Osteocyte (in vitro differentiated cells): ENCODE data around the gene RASGEF1C. TPM values are rescaled to one million over a fixed set of nuclear protein-coding genes. Genes with fewer than 3 reads are reported as not detected.
A peak's percentile ranks its signal among the peaks of the same experiment; 100 is the strongest.

Experiments
- DNase-seq: peaks from one replicate; pipeline ENCODE4 v3.0.0; 2021; ENCODE audit warnings: mixed read lengths; ENCODE audit not compliant: unreplicated experiment; ENCODE audit errors: extremely low spot score
- H3K27ac Mint-ChIP-seq: one replicate; pipeline ENCODE4 v1.8.0; 2021; ENCODE audit warnings: mild to moderate bottlenecking, mixed read lengths; ENCODE audit not compliant: unreplicated experiment
- H3K27me3 Mint-ChIP-seq: one replicate; pipeline ENCODE4 v1.8.0; 2021; ENCODE audit warnings: mixed read lengths; ENCODE audit not compliant: unreplicated experiment
- H3K36me3 Mint-ChIP-seq: one replicate; pipeline ENCODE4 v1.8.0; 2021; ENCODE audit warnings: mixed read lengths; ENCODE audit not compliant: unreplicated experiment
- H3K4me1 Mint-ChIP-seq: one replicate; pipeline ENCODE4 v1.8.0; 2021; ENCODE audit warnings: mixed read lengths; ENCODE audit not compliant: unreplicated experiment
- H3K4me3 Mint-ChIP-seq: one replicate; pipeline ENCODE4 v1.8.0; 2021; ENCODE audit warnings: mild to moderate bottlenecking, moderate library complexity, mixed read lengths; ENCODE audit not compliant: unreplicated experiment
- H3K9me3 Mint-ChIP-seq: one replicate; pipeline ENCODE4 v1.8.0; 2021; ENCODE audit warnings: mixed read lengths; ENCODE audit not compliant: unreplicated experiment
- total RNA-seq: library from RNA; stranded (reverse); gene quantifications from 2 replicates; pipeline ENCODE4 v1.2.1, GENCODE V29; 2021
- TF ChIP-seq, protein P1 (sequence below): fragments of 200-600 bp; sonication (generic); IDR thresholded peaks from 2 replicates; pipeline ENCODE4 v1.5.0; 2021; ENCODE audit warnings: antibody characterized with exemption, mild to moderate bottlenecking, moderate library complexity

Gene RASGEF1C
- total RNA-seq, 1 donor from 2014 or later = not detected

DNA sequence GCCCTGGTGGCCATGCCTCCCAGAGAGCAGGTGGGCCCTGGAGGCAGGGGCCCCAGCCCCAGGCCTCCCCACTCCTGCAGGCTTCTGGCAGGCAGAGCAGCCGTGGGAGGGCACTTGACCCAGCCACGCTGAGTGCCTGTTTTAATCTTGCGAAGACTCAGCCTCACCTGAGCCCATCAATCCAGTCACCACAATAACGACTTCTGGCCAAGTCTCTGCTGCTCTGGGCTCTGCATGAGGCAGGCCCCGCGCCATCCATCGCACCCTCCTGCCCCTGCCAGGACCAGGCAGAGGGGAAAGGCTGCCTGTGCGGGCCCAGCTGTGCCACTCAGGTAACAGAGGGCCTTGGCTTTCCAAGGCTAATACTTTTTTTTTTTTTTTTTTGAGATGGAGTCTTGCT lies 32.8 kb downstream of the RASGEF1C start:
- H3K27ac Mint-ChIP-seq = no peak overlapping the region
- H3K4me3 Mint-ChIP-seq = no peak overlapping the region
- H3K27me3 Mint-ChIP-seq = peaks cover 2% of the 10 kb centered on the region
- H3K9me3 Mint-ChIP-seq = no peaks in the 10 kb centered on the region
- H3K4me1 Mint-ChIP-seq = peaks cover 14% of the 10 kb centered on the region
- TF ChIP-seq, protein P1, sequence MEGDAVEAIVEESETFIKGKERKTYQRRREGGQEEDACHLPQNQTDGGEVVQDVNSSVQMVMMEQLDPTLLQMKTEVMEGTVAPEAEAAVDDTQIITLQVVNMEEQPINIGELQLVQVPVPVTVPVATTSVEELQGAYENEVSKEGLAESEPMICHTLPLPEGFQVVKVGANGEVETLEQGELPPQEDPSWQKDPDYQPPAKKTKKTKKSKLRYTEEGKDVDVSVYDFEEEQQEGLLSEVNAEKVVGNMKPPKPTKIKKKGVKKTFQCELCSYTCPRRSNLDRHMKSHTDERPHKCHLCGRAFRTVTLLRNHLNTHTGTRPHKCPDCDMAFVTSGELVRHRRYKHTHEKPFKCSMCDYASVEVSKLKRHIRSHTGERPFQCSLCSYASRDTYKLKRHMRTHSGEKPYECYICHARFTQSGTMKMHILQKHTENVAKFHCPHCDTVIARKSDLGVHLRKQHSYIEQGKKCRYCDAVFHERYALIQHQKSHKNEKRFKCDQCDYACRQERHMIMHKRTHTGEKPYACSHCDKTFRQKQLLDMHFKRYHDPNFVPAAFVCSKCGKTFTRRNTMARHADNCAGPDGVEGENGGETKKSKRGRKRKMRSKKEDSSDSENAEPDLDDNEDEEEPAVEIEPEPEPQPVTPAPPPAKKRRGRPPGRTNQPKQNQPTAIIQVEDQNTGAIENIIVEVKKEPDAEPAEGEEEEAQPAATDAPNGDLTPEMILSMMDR = no peak
- no peaks in the 10 kb centered on the region for H3K36me3 Mint-ChIP-seq
- DNase-seq = no peak

DNA sequence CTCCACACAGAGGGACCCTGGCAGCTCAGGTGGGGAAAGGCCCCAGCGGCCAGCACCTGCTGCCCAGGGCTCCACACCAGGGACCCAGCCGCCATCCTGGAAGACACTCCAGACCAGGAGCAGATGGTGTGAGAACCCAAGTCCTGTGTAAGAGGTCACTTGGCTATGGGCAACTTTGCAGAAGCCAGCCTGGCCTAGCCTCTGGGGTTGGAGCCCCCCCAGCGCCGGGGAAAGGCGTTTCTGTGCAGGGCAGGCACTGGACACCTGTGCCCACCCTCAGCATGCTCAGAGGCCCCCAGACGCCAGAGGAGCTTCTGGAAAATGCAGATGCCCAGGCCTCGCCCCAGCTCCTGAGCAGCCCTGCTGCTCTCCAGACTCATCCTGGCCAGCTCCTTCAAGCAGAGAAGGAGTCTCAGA lies 34.0 kb downstream of the RASGEF1C start:
- Mint-ChIP-seq H3K27ac (no peak overlapping the region), H3K9me3 (no peaks in the 10 kb centered on the region), H3K4me3 (no peak overlapping the region), H3K27me3 (peaks cover 2% of the 10 kb centered on the region), H3K36me3 (no peaks in the 10 kb centered on the region), H3K4me1 (peaks cover 14% of the 10 kb centered on the region)
- DNase-seq = peak; percentile 77
- TF ChIP-seq, protein P1 = no peak

DNA sequence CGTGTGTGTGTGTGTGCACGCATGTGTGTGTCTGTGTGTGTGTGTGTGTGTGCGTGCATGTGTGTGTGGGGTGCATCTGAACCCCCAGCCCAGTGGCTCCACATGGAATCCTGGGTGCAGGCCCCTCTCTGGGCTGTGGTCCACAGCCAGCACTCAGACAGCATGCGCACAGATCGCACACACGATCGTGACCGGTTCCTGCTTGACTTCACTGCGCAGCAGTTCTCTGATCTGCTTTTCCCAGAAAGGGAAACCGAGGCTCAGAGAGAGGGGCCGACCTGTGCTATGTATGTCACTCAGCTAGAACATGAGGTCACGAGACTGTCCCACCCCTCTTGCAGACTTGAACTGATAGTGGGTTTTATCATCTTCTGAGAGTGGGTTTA lies 34.4 kb downstream of the RASGEF1C start:
- H3K27me3 Mint-ChIP-seq = peaks cover 2% of the 10 kb centered on the region
- H3K36me3 Mint-ChIP-seq = no peaks in the 10 kb centered on the region
- no peak overlapping the region for H3K27ac Mint-ChIP-seq
- TF ChIP-seq, protein P1 = no peak
- DNase-seq = peak; percentile 73
- H3K4me3 Mint-ChIP-seq = no peak overlapping the region
- no peaks in the 10 kb centered on the region for H3K9me3 Mint-ChIP-seq
- H3K4me1 Mint-ChIP-seq = peaks cover 14% of the 10 kb centered on the region

DNA sequence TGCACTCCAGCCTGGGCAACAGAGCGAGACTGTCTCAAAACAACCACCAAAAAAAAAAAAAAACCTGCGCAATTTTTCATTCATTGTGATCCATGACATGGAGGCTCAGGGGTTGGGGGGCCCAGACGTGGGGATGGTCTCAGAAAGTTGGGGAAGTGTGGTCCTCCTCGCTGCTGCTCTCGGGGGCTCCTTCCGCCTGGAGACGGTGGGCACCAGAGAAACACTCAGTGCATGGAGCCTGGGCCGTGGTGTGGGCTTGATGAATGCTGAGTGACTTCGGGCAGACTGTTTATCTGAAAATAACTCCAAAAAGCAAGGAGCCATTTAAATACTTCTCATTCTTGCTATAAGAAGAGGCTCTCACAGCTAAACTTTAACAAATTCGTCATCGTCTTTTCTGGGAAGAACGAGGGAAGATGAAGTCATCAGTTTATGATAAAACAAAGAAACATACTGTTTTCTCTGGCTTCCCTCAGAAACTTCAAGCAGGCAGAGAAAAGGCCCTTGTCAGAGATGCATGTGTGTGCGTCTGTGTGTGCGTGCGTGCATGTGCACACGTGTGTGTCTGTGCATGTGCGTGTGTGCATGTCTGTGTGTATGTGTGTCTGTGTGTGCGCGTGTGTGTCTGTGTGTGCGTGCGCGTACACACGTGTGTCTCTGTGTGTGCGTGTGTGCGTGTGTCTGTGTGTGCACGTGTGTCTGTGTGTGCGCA lies 35.0 kb downstream of the RASGEF1C start:
- Mint-ChIP-seq H3K4me3 (no peak overlapping the region), H3K27me3 (peaks cover 2% of the 10 kb centered on the region), H3K9me3 (no peaks in the 10 kb centered on the region), H3K27ac (no peak overlapping the region), H3K36me3 (no peaks in the 10 kb centered on the region), H3K4me1 (peaks cover 16% of the 10 kb centered on the region)
- peak; percentile 80 for DNase-seq
- TF ChIP-seq, protein P1 = no peak

DNA sequence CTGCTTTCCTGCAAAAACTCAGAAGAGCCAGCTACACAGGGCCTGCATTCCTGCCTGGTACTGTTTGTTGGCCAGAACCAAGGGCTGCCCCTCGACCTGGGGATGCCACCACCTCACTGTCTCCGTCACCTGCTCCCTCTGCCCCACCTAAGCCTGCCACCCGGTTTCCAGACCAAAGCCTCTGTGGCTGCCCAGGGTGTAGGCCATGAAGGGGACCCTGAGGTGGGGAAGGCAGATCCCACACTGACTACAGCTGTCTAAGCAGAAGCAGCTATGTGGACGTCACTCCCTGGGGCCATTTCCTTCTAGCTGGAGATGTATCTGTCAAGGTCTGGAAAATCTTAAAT lies 35.8 kb downstream of the RASGEF1C start:
- Mint-ChIP-seq H3K4me3 (no peak overlapping the region), H3K27ac (no peak overlapping the region), H3K9me3 (no peaks in the 10 kb centered on the region), H3K36me3 (no peaks in the 10 kb centered on the region), H3K4me1 (peaks cover 16% of the 10 kb centered on the region), H3K27me3 (peaks cover 8% of the 10 kb centered on the region)
- DNase-seq = peak; percentile 78
- TF ChIP-seq, protein P1 = no peak
